AG10803 (cell line): ENCODE data around the gene NOL4L.

Experiments
- DNase-seq: peaks from one replicate; pipeline ENCODE4 v3.0.0; 2010; ENCODE audit warnings: low read depth
- H3K4me3 ChIP-seq: 2 replicates; pipeline ENCODE4 v1.5.1; 2011; ENCODE audit warnings: mild to moderate bottlenecking, low read length, control low read depth
- TF ChIP-seq, protein P1 (sequence below): conservative IDR thresholded peaks from 2 replicates; pipeline ENCODE4 v1.5.1; 2011; ENCODE audit warnings: mild to moderate bottlenecking, low read length, control low read depth, inconsistent platforms

NOL4L gene

DNA sequence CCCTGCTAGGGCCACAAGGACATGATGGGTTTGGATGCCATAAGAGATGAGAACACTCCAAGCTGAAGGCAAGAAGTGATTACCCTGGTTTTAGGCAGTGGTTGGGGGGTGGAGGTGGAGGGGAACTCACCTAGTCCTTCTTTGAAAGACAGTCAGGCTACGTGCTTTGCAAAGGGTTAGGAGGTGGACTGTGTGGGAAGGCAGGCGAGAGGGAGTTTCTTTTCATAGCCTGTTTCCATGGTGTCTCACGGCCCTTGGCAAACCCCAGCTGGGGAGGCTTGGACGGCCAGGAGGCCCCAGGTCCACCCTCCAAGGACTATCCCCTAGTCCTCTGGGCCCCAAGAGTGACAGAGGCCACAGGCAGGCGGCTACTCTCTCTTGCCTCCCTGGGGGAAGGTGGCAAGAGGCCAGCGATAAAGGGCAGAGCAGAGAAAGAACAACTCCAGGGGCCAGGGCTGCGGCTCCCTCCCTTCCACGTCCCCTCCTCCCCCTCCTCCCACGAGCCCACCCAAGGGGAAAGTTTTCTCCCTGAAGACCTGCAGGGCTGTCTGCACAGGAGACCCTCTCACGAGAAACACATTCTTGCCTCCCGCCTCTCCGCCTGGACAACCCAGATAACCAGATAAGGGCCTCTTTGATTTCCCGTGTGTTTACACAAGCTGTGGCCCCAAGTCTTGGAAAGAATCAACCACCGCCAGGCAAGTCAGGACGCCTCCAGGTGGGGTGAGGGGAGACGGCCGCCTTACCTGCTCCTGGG, 74.4 kb downstream of the NOL4L start:
- DNase-seq, result no peak
- TF ChIP-seq, protein P1, sequence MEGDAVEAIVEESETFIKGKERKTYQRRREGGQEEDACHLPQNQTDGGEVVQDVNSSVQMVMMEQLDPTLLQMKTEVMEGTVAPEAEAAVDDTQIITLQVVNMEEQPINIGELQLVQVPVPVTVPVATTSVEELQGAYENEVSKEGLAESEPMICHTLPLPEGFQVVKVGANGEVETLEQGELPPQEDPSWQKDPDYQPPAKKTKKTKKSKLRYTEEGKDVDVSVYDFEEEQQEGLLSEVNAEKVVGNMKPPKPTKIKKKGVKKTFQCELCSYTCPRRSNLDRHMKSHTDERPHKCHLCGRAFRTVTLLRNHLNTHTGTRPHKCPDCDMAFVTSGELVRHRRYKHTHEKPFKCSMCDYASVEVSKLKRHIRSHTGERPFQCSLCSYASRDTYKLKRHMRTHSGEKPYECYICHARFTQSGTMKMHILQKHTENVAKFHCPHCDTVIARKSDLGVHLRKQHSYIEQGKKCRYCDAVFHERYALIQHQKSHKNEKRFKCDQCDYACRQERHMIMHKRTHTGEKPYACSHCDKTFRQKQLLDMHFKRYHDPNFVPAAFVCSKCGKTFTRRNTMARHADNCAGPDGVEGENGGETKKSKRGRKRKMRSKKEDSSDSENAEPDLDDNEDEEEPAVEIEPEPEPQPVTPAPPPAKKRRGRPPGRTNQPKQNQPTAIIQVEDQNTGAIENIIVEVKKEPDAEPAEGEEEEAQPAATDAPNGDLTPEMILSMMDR, result no peak
- H3K4me3 ChIP-seq, result no peak overlapping the region

DNA sequence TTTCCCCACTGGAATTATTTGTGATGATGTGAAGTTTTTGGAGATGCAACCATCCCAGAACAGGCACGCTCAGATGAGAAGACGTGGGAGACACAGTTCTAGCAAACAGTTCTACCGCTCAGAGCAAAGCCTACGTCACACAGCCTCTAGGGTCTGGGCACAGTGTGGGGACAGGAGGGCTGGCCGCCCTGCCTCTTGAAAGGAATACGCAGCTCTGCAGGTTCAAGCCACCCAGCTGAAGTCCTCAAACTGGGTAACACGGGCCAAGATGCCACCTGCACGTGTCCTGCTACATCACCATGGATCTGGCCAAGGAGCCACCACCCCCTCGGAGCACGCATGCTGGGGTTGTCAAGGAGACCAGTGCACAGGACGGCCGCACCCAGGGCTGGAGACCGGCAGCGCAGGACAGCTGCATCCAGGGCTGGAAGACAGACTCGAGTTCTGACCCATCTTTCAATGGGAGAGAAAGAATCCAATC, 75.0 kb downstream of the NOL4L start:
- no peak overlapping the region for H3K4me3 ChIP-seq
- TF ChIP-seq, protein P1, result no peak
- no peak for DNase-seq

GRCh38 chr20:32509639-32510066, 75.5 kb downstream of the NOL4L start:
- DNase-seq, result no peak
- no peak overlapping the region for H3K4me3 ChIP-seq
- TF ChIP-seq, protein P1, result no peak; the same call in 1 of the 2 replicates

GRCh38 chr20:32508775-32509119, 76.4 kb downstream of the NOL4L start:
- TF ChIP-seq, protein P1, result no peak
- no peak overlapping the region for H3K4me3 ChIP-seq
- no peak for DNase-seq

GRCh38 chr20:32507998-32508774, 76.9 kb downstream of the NOL4L start:
- no peak overlapping the region for H3K4me3 ChIP-seq
- TF ChIP-seq, protein P1, result no peak
- DNase-seq, result no peak

- DNase-seq, result no peak
- no peak overlapping the region for H3K4me3 ChIP-seq
- TF ChIP-seq, protein P1, result no peak
Observed at GRCh38 chr20:32506721-32507120, 78.4 kb downstream of the NOL4L start.
